Upper lobe of right lung (tissue), 1 donor: ENCODE measurements around the gene FOXO3B. TPM values are rescaled to one million over a fixed set of nuclear protein-coding genes. Genes with fewer than 3 reads are reported as not detected.
"Not testable (repeated sequence)": the region's sequence is repeated elsewhere in the genome, so short reads cannot be mapped to it uniquely, and the experiment has no call there.

Source experiments
- ATAC-seq: fragments of 200-7000 bp; cut with Tn5 transposase; one replicate; pipeline ENCODE4 v1.9.1; 2020; ENCODE audit warnings: mild to moderate bottlenecking, moderate library complexity
- DNase-seq: peaks from one replicate; pipeline ENCODE4 v3.0.0-alpha.2; 2020
- H3K27ac ChIP-seq: fragments of 200-600 bp; one replicate; pipeline ENCODE4 v1.8.0; 2022
- H3K27me3 ChIP-seq: fragments of 200-600 bp; one replicate; pipeline ENCODE4 v1.8.0; 2022; ENCODE audit warnings: mild to moderate bottlenecking
- H3K36me3 ChIP-seq: fragments of 200-600 bp; one replicate; pipeline ENCODE4 v1.8.0; 2022
- H3K4me1 ChIP-seq: fragments of 200-600 bp; one replicate; pipeline ENCODE4 v1.8.0; 2022
- H3K4me3 ChIP-seq: fragments of 200-600 bp; one replicate; pipeline ENCODE4 v1.8.0; 2022; ENCODE audit warnings: mild to moderate bottlenecking
- H3K9me3 ChIP-seq: fragments of 200-600 bp; one replicate; pipeline ENCODE4 v1.8.0; 2022
- intact Hi-C: fragments of 100-400 bp; cut with DNase I; formaldehyde crosslinking; loops from one replicate; pipeline ENCODE4 v1.11.0; 2022
- total RNA-seq: library from RNA; stranded (reverse); fragmentation: NEBNext Ultra II Directional; extraction: Animal tissue kit (Norgen Biotek cat#: 25700); gene quantifications from one replicate; pipeline ENCODE4 v1.2.1, GENCODE V29; 2021
- donor health status: DM: no; HTN: yes; CAD: no; lungs with severe emphysema.

The FOXO3B gene
- total RNA-seq, 1 donor from 2014 or later: 3.1 TPM

- ATAC-seq (peak; percentile 6), DNase-seq (peak; percentile 61)
- H3K4me1 ChIP-seq, intact Hi-C loops, H3K9me3 ChIP-seq, H3K27ac ChIP-seq, H3K4me3 ChIP-seq, H3K36me3 ChIP-seq: not testable (repeated sequence)
- H3K27me3 ChIP-seq: peaks cover 12% of the 10 kb centered on the region
Measured at GRCh38 chr17:18634550-18635263, 47.4 kb downstream of the FOXO3B start.

Other genes with a start within 250 kb of the FOXO3B start
- not detected for gene LGALS9C, start 205.5 kb downstream of the FOXO3B start, total RNA-seq
- not detected for gene TBC1D28, start 37.9 kb downstream of the FOXO3B start, total RNA-seq
- not detected for gene FBXW10, start 61.7 kb upstream of the FOXO3B start, total RNA-seq
- gene TVP23B, start 98.9 kb upstream of the FOXO3B start, total RNA-seq: 42.1 TPM
- 26.3 TPM for gene PRPSAP2, start 175.8 kb upstream of the FOXO3B start, total RNA-seq